Stimulated activated CD4-positive, alpha-beta T cell treated with anti-CD3 and anti-CD28 coated beads, Interleukin-4, amount 100 ng/mL, for 48 hours (primary cell): ENCODE data around the gene ENHO.
A peak's percentile ranks its signal among the peaks of the same experiment; 100 is the strongest.
"Not testable (repeated sequence)": the region's sequence is repeated elsewhere in the genome, so short reads cannot be mapped to it uniquely, and the experiment has no call there.

ENCODE experiments used
- DNase-seq, 2 donors: peaks; one replicate each; pipeline ENCODE4 v3.0.0-alpha.2; 2020; ENCODE audit warnings: low read depth in 2 of 2

Gene ENHO

GRCh38 chr9:34555500-34555899 is 32.7 kb upstream of the ENHO start:
- no peak for DNase-seq

GRCh38 chr9:34555002-34555348 is 32.2 kb upstream of the ENHO start:
- no peak for DNase-seq

- no peak for DNase-seq
These were observed 31.6 kb upstream of the ENHO start for GRCh38 chr9:34554211-34555001.

GRCh38 chr9:34553511-34554021 is 30.8 kb upstream of the ENHO start:
- DNase-seq: no peak

GRCh38 chr9:34552986-34553385 is 30.2 kb upstream of the ENHO start:
- DNase-seq: no peak

- no peak for DNase-seq
These were observed 29.8 kb upstream of the ENHO start for GRCh38 chr9:34552606-34552981.

GRCh38 chr9:34551751-34552605 is 29.2 kb upstream of the ENHO start:
- DNase-seq: no peak

GRCh38 chr9:34550681-34551270 is 28.0 kb upstream of the ENHO start:
- DNase-seq: no peak

- no peak for DNase-seq
These were observed 27.4 kb upstream of the ENHO start for GRCh38 chr9:34550016-34550680.

GRCh38 chr9:34549407-34549732 is 26.6 kb upstream of the ENHO start:
- DNase-seq: no peak

- DNase-seq: peak; percentile 17 to 35
These were observed 25.3 kb upstream of the ENHO start for GRCh38 chr9:34547960-34548611.

GRCh38 chr9:34546834-34547827 is 24.3 kb upstream of the ENHO start:
- peak; percentile 59 to 63 for DNase-seq

- DNase-seq: no peak
These were observed 23.5 kb upstream of the ENHO start for GRCh38 chr9:34546102-34546833.

GRCh38 chr9:34545497-34545896 is 22.7 kb upstream of the ENHO start:
- no peak for DNase-seq

GRCh38 chr9:34544035-34544434 is 21.2 kb upstream of the ENHO start:
- DNase-seq: no peak

GRCh38 chr9:34541540-34541939 is 18.8 kb upstream of the ENHO start:
- DNase-seq: no peak

- no peak for DNase-seq
These were observed 18.0 kb upstream of the ENHO start for GRCh38 chr9:34540827-34541226.

GRCh38 chr9:34536685-34537084 is 13.9 kb upstream of the ENHO start:
- DNase-seq: no peak

- DNase-seq: not testable (repeated sequence)
These were observed 9.3 kb upstream of the ENHO start for GRCh38 chr9:34532041-34532440.

GRCh38 chr9:34526026-34526425 is 3.2 kb upstream of the ENHO start:
- DNase-seq: no peak
